WTC11 (cell line): ENCODE measurements around the gene GPX5. TPM values are rescaled to one million over a fixed set of nuclear protein-coding genes. Genes with fewer than 3 reads are reported as not detected.
"Not testable (repeated sequence)": the region's sequence is repeated elsewhere in the genome, so short reads cannot be mapped to it uniquely, and the experiment has no call there.

Experiments
- ATAC-seq: fragments of 200-7000 bp; cut with Tn5 transposase; 2 replicates; pipeline ENCODE4 v1.10.0; 2021; ENCODE audit warnings: mild to moderate bottlenecking, moderate library complexity
- CTCF ChIA-PET: fragments of 300-600 bp; sonication (Branson Sonifier 250); formaldehyde crosslinking; loops from one replicate; lab custom pipeline; 2021; ENCODE audit warnings: antibody characterized with exemption; lab: Charles Lee
- POLR2A ChIA-PET: fragments of 350-600 bp; sonication (Branson Sonifier 250); formaldehyde crosslinking; loops from one replicate; lab custom pipeline; 2021; ENCODE audit warnings: antibody characterized with exemption; lab: Charles Lee
- DNase-seq: peaks from one replicate; pipeline ENCODE4 v3.0.0; 2021; ENCODE audit warnings: low spot score
- H3K27ac Mint-ChIP-seq: 2 replicates; pipeline ENCODE4 v1.8.0; 2021; ENCODE audit warnings: mixed read lengths
- H3K27me3 Mint-ChIP-seq: 2 replicates; pipeline ENCODE4 v1.8.0; 2021; ENCODE audit warnings: low read depth, mild to moderate bottlenecking, moderate library complexity, mixed read lengths
- H3K36me3 Mint-ChIP-seq: 2 replicates; pipeline ENCODE4 v1.8.0; 2021; ENCODE audit warnings: mixed read lengths
- H3K4me1 Mint-ChIP-seq: 2 replicates; pipeline ENCODE4 v1.8.0; 2022; ENCODE audit warnings: mixed read lengths
- H3K4me3 Mint-ChIP-seq: 2 replicates; pipeline ENCODE4 v1.8.0; 2021; ENCODE audit warnings: mild to moderate bottlenecking, moderate library complexity, mixed read lengths
- H3K9me3 Mint-ChIP-seq: 2 replicates; pipeline ENCODE4 v1.8.0; 2021; ENCODE audit warnings: mixed read lengths
- CREB1 ChIP-seq: sonication (generic); formaldehyde crosslinking; IDR thresholded peaks from 2 replicates; pipeline ENCODE4 v1.8.0; 2023; ENCODE audit warnings: mild to moderate bottlenecking, missing genetic modification reagents
- ELF4 ChIP-seq: sonication (generic); formaldehyde crosslinking; IDR thresholded peaks from 2 replicates; pipeline ENCODE4 v1.8.1; 2022; ENCODE audit warnings: low read depth, mild to moderate bottlenecking, moderate library complexity, missing genetic modification reagents
- ETV6 ChIP-seq: sonication (generic); formaldehyde crosslinking; IDR thresholded peaks from 2 replicates; pipeline ENCODE4 v1.8.1; 2022; ENCODE audit warnings: mild to moderate bottlenecking, missing genetic modification reagents
- KAT7 ChIP-seq: sonication (generic); formaldehyde crosslinking; IDR thresholded peaks from 2 replicates; pipeline ENCODE4 v1.8.1; 2023; ENCODE audit warnings: missing genetic modification reagents, mild to moderate bottlenecking, borderline replicate concordance
- MYBL2 ChIP-seq: sonication (generic); formaldehyde crosslinking; IDR thresholded peaks from 2 replicates; pipeline ENCODE4 v1.8.1; 2023; ENCODE audit warnings: mild to moderate bottlenecking, moderate library complexity, missing genetic modification reagents
- NFE2L1 ChIP-seq: sonication (generic); formaldehyde crosslinking; IDR thresholded peaks from 2 replicates; pipeline ENCODE4 v1.8.1; 2023; ENCODE audit warnings: missing genetic modification reagents
- NFYB ChIP-seq: sonication (generic); formaldehyde crosslinking; conservative IDR thresholded peaks from 2 replicates; pipeline ENCODE4 v1.8.0; 2022; ENCODE audit warnings: low read depth, missing genetic modification reagents
- NR2C2 ChIP-seq: sonication (generic); formaldehyde crosslinking; IDR thresholded peaks from 2 replicates; pipeline ENCODE4 v1.8.0; 2022; ENCODE audit warnings: mild to moderate bottlenecking, missing genetic modification reagents
- PRDM15 ChIP-seq: sonication (generic); formaldehyde crosslinking; IDR thresholded peaks from 2 replicates; pipeline ENCODE4 v1.8.0; 2022; ENCODE audit warnings: missing genetic modification reagents
- PREB ChIP-seq: sonication (generic); formaldehyde crosslinking; IDR thresholded peaks from 2 replicates; pipeline ENCODE4 v1.8.1; 2022; ENCODE audit warnings: mild to moderate bottlenecking, missing genetic modification reagents, moderate library complexity, borderline replicate concordance
- PRRX2 ChIP-seq: fragments of 250-450 bp; sonication (Bioruptor Pico); IDR thresholded peaks from 2 replicates; pipeline ENCODE4 v1.8.0; 2021; ENCODE audit warnings: mild to moderate bottlenecking
- TP53 ChIP-seq: sonication (generic); formaldehyde crosslinking; IDR thresholded peaks from 2 replicates; pipeline ENCODE4 v1.8.1; 2023; ENCODE audit warnings: mild to moderate bottlenecking, missing genetic modification reagents
- ZBTB21 ChIP-seq: sonication (generic); formaldehyde crosslinking; IDR thresholded peaks from 2 replicates; pipeline ENCODE4 v1.8.1; 2023; ENCODE audit warnings: mild to moderate bottlenecking, missing genetic modification reagents, borderline replicate concordance
- ZNF121 ChIP-seq: sonication (generic); formaldehyde crosslinking; IDR thresholded peaks from 2 replicates; pipeline ENCODE4 v1.8.0; 2023; ENCODE audit warnings: missing genetic modification reagents
- ZNF138 ChIP-seq: sonication (generic); formaldehyde crosslinking; conservative IDR thresholded peaks from 2 replicates; pipeline ENCODE4 v1.8.1; 2022; ENCODE audit warnings: mild to moderate bottlenecking, moderate library complexity, missing genetic modification reagents
- ZNF219 ChIP-seq: sonication (generic); formaldehyde crosslinking; IDR thresholded peaks from 2 replicates; pipeline ENCODE4 v1.8.0; 2023; ENCODE audit warnings: missing genetic modification reagents, mild to moderate bottlenecking, borderline replicate concordance
- ZNF232 ChIP-seq: sonication (generic); formaldehyde crosslinking; IDR thresholded peaks from 2 replicates; pipeline ENCODE4 v1.8.0; 2022; ENCODE audit warnings: mild to moderate bottlenecking, missing genetic modification reagents
- ZNF317 ChIP-seq: sonication (generic); formaldehyde crosslinking; IDR thresholded peaks from 2 replicates; pipeline ENCODE4 v1.8.1; 2023; ENCODE audit warnings: low read depth, mild to moderate bottlenecking, moderate library complexity, missing genetic modification reagents, borderline replicate concordance
- ZNF423 ChIP-seq: fragments of 250-450 bp; sonication (Bioruptor Pico); IDR thresholded peaks from 2 replicates; pipeline ENCODE4 v2.1.2; 2022; ENCODE audit warnings: mild to moderate bottlenecking, moderate library complexity
- ZNF512 ChIP-seq: sonication (generic); formaldehyde crosslinking; IDR thresholded peaks from 2 replicates; pipeline ENCODE4 v1.8.1; 2022; ENCODE audit warnings: missing genetic modification reagents, borderline replicate concordance
- ZSCAN18 ChIP-seq: fragments of 250-450 bp; sonication (Bioruptor Pico); IDR thresholded peaks from 2 replicates; pipeline ENCODE4 v2.1.2; 2022; ENCODE audit warnings: mild to moderate bottlenecking, moderate library complexity
- total RNA-seq: library from RNA; stranded (reverse); gene quantifications from 3 replicates; pipeline ENCODE4 v1.2.3, GENCODE V29; 2021
- TF ChIP-seq, protein P1 (sequence below): fragments of 250-450 bp; sonication (Bioruptor Pico); IDR thresholded peaks from 2 replicates; pipeline ENCODE4 v1.9.0; 2021; ENCODE audit warnings: mild to moderate bottlenecking

The GPX5 gene
- total RNA-seq, 1 experiment from 2014 or later, result not detected

GRCh38 chr6:28511628-28512300 lies 13.9 kb upstream of the GPX5 start:
- ChIA-PET POLR2A (interaction anchor here (0.6 kb wide), 1 partner anchor 30 kb away, joined by 3 read pairs; no protein-coding TSS in a partner anchor), CTCF (interaction anchor here (3.2 kb wide), 1 partner anchor 31 kb away, joined by 11 read pairs; no protein-coding TSS in a partner anchor)
- H3K4me1 Mint-ChIP-seq, result peaks cover 20% of the 10 kb centered on the region
- DNase-seq (no peak), ATAC-seq (no peak)
- TF ChIP-seq ZNF317 (no peak), PREB (no peak), ZNF121 (no peak), ELF4 (CRISPR knock-in tag) (no peak), PRRX2 (no peak), PRDM15 (CRISPR knock-in tag) (no peak), ZNF512 (CRISPR knock-in tag) (no peak), MYBL2 (CRISPR knock-in tag) (no peak)
- H3K9me3 Mint-ChIP-seq, result peaks cover 6% of the 10 kb centered on the region; the same call in 1 of the 2 replicates
- no peaks in the 10 kb centered on the region for H3K36me3 Mint-ChIP-seq
- peaks cover 1% of the 10 kb centered on the region; the same call in 1 of the 2 replicates for H3K27me3 Mint-ChIP-seq
- H3K4me3 Mint-ChIP-seq, result no peak overlapping the region
- no peak overlapping the region for H3K27ac Mint-ChIP-seq

- H3K4me1 Mint-ChIP-seq, result peaks cover 14% of the 10 kb centered on the region
- peak; percentile 50 for TF ChIP-seq NFYB (CRISPR knock-in tag)
- TF ChIP-seq, all 79 proteins: peak for 1; not testable (repeated sequence) for 78
- not testable (repeated sequence) for H3K4me3 Mint-ChIP-seq
These were observed 13.3 kb upstream of the GPX5 start for GRCh38 chr6:28512387-28512786.

GRCh38 chr6:28515676-28516075 lies 10.0 kb upstream of the GPX5 start, which contains the start of gene GPX6:
GPX6 (minus strand) TSS chr6:28515793; CDS start chr6:28515743, 50 bp downstream.
- no peak within 1 kb of the TSS for H3K4me3 Mint-ChIP-seq
- H3K9me3 Mint-ChIP-seq, result peaks cover 6% of the 10 kb centered on the region; the same call in 1 of the 2 replicates
- ChIA-PET POLR2A (no interaction called here), CTCF (interaction anchor here (0.9 to 1.3 kb wide), 2 partner anchors 16 to 27 kb away, joined by 3 to 5 read pairs; no protein-coding TSS in a partner anchor)
- H3K27ac Mint-ChIP-seq, result no peak within 1 kb of the TSS
- DNase-seq (no peak), ATAC-seq (no peak)
- no peaks in the 10 kb centered on the region for H3K36me3 Mint-ChIP-seq
- peaks cover 10% of the 10 kb centered on the region; the same call in 1 of the 2 replicates for H3K4me1 Mint-ChIP-seq
- H3K27me3 Mint-ChIP-seq, result peaks cover 11% of the 10 kb centered on the region
- no peak for TF ChIP-seq ZNF138 (CRISPR knock-in tag)
- TF ChIP-seq, protein P1, sequence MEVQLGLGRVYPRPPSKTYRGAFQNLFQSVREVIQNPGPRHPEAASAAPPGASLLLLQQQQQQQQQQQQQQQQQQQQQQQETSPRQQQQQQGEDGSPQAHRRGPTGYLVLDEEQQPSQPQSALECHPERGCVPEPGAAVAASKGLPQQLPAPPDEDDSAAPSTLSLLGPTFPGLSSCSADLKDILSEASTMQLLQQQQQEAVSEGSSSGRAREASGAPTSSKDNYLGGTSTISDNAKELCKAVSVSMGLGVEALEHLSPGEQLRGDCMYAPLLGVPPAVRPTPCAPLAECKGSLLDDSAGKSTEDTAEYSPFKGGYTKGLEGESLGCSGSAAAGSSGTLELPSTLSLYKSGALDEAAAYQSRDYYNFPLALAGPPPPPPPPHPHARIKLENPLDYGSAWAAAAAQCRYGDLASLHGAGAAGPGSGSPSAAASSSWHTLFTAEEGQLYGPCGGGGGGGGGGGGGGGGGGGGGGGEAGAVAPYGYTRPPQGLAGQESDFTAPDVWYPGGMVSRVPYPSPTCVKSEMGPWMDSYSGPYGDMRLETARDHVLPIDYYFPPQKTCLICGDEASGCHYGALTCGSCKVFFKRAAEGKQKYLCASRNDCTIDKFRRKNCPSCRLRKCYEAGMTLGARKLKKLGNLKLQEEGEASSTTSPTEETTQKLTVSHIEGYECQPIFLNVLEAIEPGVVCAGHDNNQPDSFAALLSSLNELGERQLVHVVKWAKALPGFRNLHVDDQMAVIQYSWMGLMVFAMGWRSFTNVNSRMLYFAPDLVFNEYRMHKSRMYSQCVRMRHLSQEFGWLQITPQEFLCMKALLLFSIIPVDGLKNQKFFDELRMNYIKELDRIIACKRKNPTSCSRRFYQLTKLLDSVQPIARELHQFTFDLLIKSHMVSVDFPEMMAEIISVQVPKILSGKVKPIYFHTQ (CRISPR knock-in tag), result no peak
- no peak for TF ChIP-seq ETV6 (CRISPR knock-in tag)
- TF ChIP-seq TP53 (CRISPR knock-in tag), result no peak
- no peak for TF ChIP-seq ZSCAN18 (CRISPR knock-in tag)
- TF ChIP-seq ZBTB21, result no peak
- TF ChIP-seq ZNF232, result no peak
- no peak for TF ChIP-seq NR2C2
- TF ChIP-seq ZNF219 (CRISPR knock-in tag), result no peak
- no peak for TF ChIP-seq NFE2L1
- TF ChIP-seq ZNF423 (CRISPR knock-in tag), result no peak
- no peak for TF ChIP-seq PRRX2
- no peak for TF ChIP-seq KAT7
- no peak for TF ChIP-seq CREB1 (CRISPR knock-in tag)

More at GRCh38 chr6:28512387-28512786, 13.3 kb upstream of the GPX5 start:
- not testable (repeated sequence) for H3K27ac Mint-ChIP-seq, H3K9me3 Mint-ChIP-seq, ATAC-seq, DNase-seq, H3K36me3 Mint-ChIP-seq, H3K27me3 Mint-ChIP-seq
- ChIA-PET CTCF (interaction anchor here (0.6 to 3.2 kb wide), 2 partner anchors 24 to 30 kb away, joined by 4 to 11 read pairs; no protein-coding TSS in a partner anchor), POLR2A (interaction anchor here (0.6 kb wide), 1 partner anchor 30 kb away, joined by 3 read pairs; no protein-coding TSS in a partner anchor)
